Measurements from ENCODE around the gene ZFTA. TPM values are rescaled to one million over a fixed set of nuclear protein-coding genes. Genes with fewer than 3 reads are reported as not detected.

Gene ZFTA
- total RNA-seq = 32.1 TPM

GRCh38 chr11:63768237-63769041 lies at the start of gene ZFTA:
ZFTA (minus strand) TSS chr11:63768775; CDS start chr11:63768622, 153 bp downstream.

GRCh38 chr11:63813035-63813562 lies 44.5 kb upstream of the ZFTA start, which contains the start of gene SPINDOC:
SPINDOC (plus strand) TSS chr11:63813456; CDS start chr11:63813687, 231 bp downstream.

Small RNA genes within 50 kb of the gene (small RNA-seq; reads per million reads assigned to genes)
- not detected for gene RN7SL596P

Other genes starting within 250 kb of the ZFTA start
- 10.6 TPM for gene PLAAT4, start 232.0 kb downstream of the ZFTA start, total RNA-seq
- gene PLAAT2, start 205.4 kb downstream of the ZFTA start, total RNA-seq = not detected
- gene PLAAT3, start 154.3 kb downstream of the ZFTA start, total RNA-seq = 14.1 TPM
- 30.9 TPM for gene ATL3, start 97.4 kb downstream of the ZFTA start, total RNA-seq
- 391 TPM for gene RTN3, start 87.3 kb downstream of the ZFTA start, total RNA-seq
- gene SPINDOC, start 44.7 kb upstream of the ZFTA start, total RNA-seq = 12.7 TPM
- 18.2 TPM for gene MARK2, start 70.3 kb upstream of the ZFTA start, total RNA-seq
- gene RCOR2, start 148.4 kb upstream of the ZFTA start, total RNA-seq = 12.0 TPM
- gene NAA40, start 170.2 kb upstream of the ZFTA start, total RNA-seq = 19.8 TPM
- 296 TPM for gene COX8A, start 205.8 kb upstream of the ZFTA start, total RNA-seq
- gene OTUB1, start 217.7 kb upstream of the ZFTA start, total RNA-seq = 43.8 TPM

Data from diencephalon (tissue), 1 donor.